ENCODE measurements around the gene SDHA. TPM values are rescaled to one million over a fixed set of nuclear protein-coding genes. Genes with fewer than 3 reads are reported as not detected.
"Not testable (repeated sequence)": the region's sequence is repeated elsewhere in the genome, so short reads cannot be mapped to it uniquely, and the experiment has no call there.

SDHA gene
- total RNA-seq, 4 donors from 2014 or later: 45.7 to 71.5 (median 54.9) TPM

DNA sequence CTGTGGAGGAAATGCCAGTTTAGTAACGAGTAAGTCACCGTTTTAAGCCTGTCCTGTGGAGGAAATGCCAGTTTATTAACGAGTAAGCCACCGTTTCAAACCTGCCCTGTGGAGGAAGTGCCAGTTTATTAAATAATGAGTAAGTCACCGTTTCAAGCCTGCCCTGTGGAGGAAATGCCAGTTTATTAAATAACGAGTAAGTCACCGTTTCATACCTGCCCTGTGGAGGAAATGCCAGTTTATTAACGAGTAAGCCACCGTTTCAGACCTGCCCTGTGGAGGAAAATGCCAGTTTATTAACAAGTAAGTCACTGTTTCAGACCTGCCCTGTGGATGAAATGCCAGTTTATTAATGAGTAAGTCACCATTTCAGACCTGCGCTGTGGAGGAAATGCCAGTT is 34.4 kb downstream of the SDHA start:
- Histone ChIP-seq H3K27ac (peak overlapping the region; percentile 57 to 85 (median 79)), H3K36me3 (peaks cover 15 to 94% (median 24%) of the 10 kb centered on the region in 3 donors), H3K4me3 (no peak overlapping the region), H3K27me3 (no peaks in the 10 kb centered on the region), H3K9me3 (no peaks in the 10 kb centered on the region), H3K4me1 (peaks cover 0 to 24% (median 3%) of the 10 kb centered on the region in 3 donors)
- intact Hi-C loops (cut with DNase I): no loop called here
- 18 to 23% methylated on average over 10 of the region's 10 CpGs for WGBS, 2 donors
- TF ChIP-seq POLR2A (IDR thresholded peaks at IDR 0.05): no peak
- TF ChIP-seq, protein P1, sequence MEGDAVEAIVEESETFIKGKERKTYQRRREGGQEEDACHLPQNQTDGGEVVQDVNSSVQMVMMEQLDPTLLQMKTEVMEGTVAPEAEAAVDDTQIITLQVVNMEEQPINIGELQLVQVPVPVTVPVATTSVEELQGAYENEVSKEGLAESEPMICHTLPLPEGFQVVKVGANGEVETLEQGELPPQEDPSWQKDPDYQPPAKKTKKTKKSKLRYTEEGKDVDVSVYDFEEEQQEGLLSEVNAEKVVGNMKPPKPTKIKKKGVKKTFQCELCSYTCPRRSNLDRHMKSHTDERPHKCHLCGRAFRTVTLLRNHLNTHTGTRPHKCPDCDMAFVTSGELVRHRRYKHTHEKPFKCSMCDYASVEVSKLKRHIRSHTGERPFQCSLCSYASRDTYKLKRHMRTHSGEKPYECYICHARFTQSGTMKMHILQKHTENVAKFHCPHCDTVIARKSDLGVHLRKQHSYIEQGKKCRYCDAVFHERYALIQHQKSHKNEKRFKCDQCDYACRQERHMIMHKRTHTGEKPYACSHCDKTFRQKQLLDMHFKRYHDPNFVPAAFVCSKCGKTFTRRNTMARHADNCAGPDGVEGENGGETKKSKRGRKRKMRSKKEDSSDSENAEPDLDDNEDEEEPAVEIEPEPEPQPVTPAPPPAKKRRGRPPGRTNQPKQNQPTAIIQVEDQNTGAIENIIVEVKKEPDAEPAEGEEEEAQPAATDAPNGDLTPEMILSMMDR (IDR thresholded peaks at IDR 0.05): no peak
- DNase-seq: no peak

DNA sequence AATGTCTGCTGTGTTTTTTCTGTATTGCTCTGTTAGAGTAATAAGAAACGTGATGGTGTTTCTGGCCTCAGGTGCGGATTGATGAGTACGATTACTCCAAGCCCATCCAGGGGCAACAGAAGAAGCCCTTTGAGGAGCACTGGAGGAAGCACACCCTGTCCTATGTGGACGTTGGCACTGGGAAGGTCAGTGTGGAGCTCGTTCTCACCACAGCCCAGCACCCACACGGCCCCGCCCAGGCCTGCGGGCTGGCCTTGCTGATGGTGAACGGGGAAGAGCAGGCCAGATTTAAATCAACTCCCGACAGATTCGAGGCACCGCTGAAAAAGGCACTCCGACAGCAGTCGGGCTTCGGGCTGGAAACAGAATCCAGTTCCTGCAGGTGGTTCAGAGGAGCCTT is 36.2 kb downstream of the SDHA start:
- intact Hi-C loops (cut with DNase I); DNase-seq; H3K9me3 ChIP-seq; H3K27me3 ChIP-seq; H3K27ac ChIP-seq; H3K4me3 ChIP-seq: not testable (repeated sequence)
- H3K36me3 ChIP-seq: peaks cover 14 to 93% (median 21%) of the 10 kb centered on the region in 3 donors
- WGBS, 2 donors: no CpG with 5 or more reads among the region's 15 CpGs
- H3K4me1 ChIP-seq: peaks cover 0 to 24% (median 3%) of the 10 kb centered on the region in 3 donors

DNA sequence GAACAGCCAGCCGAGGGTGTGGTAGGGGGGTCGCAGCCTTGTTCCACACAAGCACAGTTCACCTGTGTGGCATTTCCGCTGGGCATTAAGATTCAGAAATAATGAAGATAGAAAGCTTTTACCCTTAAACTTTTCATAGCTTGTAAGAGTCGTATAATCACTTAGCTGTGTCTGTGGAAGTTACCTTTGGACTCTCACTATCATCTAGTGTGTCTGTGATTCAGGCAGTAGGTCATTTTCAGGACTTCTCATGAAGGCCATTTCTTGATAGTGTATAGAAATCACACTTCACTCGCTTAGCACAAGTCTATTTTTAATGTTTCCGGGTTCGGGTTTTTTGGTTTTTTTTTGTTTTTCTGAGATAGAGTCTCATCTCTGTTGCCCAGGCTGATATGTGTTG is 37.0 kb downstream of the SDHA start:
- H3K27ac ChIP-seq; DNase-seq; H3K27me3 ChIP-seq; intact Hi-C loops (cut with DNase I); H3K9me3 ChIP-seq; H3K4me3 ChIP-seq: not testable (repeated sequence)
- WGBS, 2 donors: 92 to 94% methylated on average over 5 to 7 of the region's 7 CpGs
- peaks cover 14 to 85% (median 21%) of the 10 kb centered on the region in 3 donors for H3K36me3 ChIP-seq
- peaks cover 0 to 24% (median 3%) of the 10 kb centered on the region in 3 donors for H3K4me1 ChIP-seq

DNA sequence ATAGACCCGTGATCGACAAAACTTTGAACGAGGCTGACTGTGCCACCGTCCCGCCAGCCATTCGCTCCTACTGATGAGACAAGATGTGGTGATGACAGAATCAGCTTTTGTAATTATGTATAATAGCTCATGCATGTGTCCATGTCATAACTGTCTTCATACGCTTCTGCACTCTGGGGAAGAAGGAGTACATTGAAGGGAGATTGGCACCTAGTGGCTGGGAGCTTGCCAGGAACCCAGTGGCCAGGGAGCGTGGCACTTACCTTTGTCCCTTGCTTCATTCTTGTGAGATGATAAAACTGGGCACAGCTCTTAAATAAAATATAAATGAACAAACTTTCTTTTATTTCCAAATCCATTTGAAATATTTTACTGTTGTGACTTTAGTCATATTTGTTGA is 38.2 kb downstream of the SDHA start:
- intact Hi-C loops (cut with DNase I); DNase-seq; H3K27ac ChIP-seq; H3K4me3 ChIP-seq; H3K9me3 ChIP-seq; H3K27me3 ChIP-seq: not testable (repeated sequence)
- peaks cover 0 to 22% (median 3%) of the 10 kb centered on the region in 3 donors for H3K4me1 ChIP-seq
- H3K36me3 ChIP-seq: peaks cover 14 to 77% (median 21%) of the 10 kb centered on the region in 3 donors
- WGBS, 2 donors: 95 to 97% methylated on average over 8 of the region's 8 CpGs

DNA sequence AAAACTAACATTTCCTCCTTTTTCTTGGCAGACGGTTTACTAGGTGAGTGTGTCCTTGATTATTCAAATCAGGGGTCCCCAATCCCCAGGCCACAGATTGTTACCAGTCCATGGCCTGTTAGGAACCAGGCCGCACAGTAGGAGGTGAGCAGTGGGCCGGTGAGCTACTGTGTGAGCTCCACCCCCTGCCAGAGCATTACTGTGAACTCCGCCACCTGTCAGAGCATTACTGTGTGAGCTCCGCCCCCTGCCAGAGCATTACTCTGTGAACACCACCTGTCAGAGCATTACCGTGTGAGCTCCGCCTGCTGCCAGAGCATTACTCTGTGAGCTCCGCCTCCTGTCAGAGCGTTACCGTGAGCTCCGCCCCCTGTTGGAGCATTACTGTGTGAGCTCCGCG is 39.0 kb downstream of the SDHA start:
- Histone ChIP-seq H3K4me1 (peaks cover 0 to 15% (median 3%) of the 10 kb centered on the region in 3 donors), H3K27me3 (no peaks in the 10 kb centered on the region), H3K27ac (no peak overlapping the region), H3K4me3 (no peak overlapping the region), H3K9me3 (peaks cover 0 to 6% (median 4%) of the 10 kb centered on the region in 3 donors), H3K36me3 (peaks cover 14 to 72% (median 21%) of the 10 kb centered on the region in 3 donors)
- intact Hi-C loops (cut with DNase I): no loop called here
- DNase-seq: no peak
- 97 to 99% methylated on average over 9 of the region's 13 CpGs for WGBS, 2 donors
- TF ChIP-seq, protein P1 (IDR thresholded peaks at IDR 0.05): no peak
- TF ChIP-seq POLR2A (IDR thresholded peaks at IDR 0.05): no peak

DNA sequence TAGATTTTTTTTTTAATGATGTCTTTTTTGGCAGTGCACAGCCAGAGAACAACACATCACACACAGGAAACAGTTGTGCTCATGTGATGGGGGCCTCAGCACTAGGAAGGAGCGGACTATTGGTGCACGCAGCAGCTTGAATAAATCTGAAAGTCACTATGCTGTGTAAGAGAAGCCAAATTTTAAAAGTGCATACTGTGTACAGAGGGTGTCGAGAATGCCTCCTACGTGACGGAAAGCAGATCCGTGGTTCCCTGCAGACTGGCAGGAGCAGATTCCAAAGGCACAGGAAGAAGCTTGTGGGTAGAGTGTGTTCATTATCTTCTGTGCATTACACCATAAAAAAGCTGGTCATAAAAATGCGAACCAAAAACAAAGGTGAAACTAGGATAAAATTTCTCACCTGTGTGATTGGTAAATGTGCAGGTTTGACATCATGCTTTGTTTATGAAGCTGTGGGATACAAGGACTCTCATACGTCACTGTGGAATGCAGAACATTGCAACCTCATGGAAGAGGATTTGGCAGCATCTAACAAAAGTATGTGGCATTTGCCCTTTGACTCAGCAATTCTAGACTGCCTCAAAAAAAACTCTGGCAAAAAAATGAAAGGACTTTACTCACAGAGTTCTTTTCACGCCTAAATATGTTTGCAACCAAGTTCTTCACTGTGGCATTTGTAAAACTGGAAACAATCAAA is 45.3 kb downstream of the SDHA start:
- H3K4me3 ChIP-seq; H3K9me3 ChIP-seq; intact Hi-C loops (cut with DNase I); H3K27me3 ChIP-seq; H3K4me1 ChIP-seq; DNase-seq: not testable (repeated sequence)
- Histone ChIP-seq H3K36me3 (peaks cover 0 to 45% (median 2%) of the 10 kb centered on the region in 3 donors), H3K27ac (peak overlapping the region in 2 of 4 donors; percentile 34 to 59)
- WGBS, 2 donors: 69 to 77% methylated on average over 9 of the region's 9 CpGs

DNA sequence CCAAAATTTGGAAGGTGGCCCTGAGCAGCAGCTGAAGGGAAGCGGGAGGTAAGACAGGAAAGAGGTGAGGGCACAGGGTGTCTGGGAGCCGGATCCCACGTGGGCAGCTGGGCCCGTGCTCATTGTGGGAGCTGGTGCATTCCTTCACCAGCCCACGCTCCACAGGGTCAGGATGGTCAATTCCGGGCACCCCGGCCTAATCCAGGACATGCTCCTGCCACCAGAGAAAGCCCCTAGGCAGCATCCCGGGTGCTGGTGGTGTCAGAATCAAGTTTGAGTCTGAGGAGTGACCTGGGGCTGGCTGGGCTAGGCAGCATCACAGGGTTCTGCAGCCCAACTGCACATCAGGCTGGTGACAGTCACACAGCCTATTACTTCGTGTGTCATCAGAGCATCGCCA is 46.2 kb downstream of the SDHA start:
- Histone ChIP-seq H3K27me3 (no peaks in the 10 kb centered on the region), H3K4me1 (peaks cover 0 to 6% (median 0%) of the 10 kb centered on the region in 3 donors), H3K27ac (peak overlapping the region; percentile 4 to 59 (median 32)), H3K36me3 (peaks cover 0 to 36% (median 0%) of the 10 kb centered on the region in 3 donors), H3K9me3 (no peaks in the 10 kb centered on the region), H3K4me3 (no peak overlapping the region)
- WGBS, 2 donors: 88 to 90% methylated on average over 5 to 6 of the region's 10 CpGs
- DNase-seq: no peak
- TF ChIP-seq, protein P1 (IDR thresholded peaks at IDR 0.05): no peak
- intact Hi-C loops (cut with DNase I): no loop called here

DNA sequence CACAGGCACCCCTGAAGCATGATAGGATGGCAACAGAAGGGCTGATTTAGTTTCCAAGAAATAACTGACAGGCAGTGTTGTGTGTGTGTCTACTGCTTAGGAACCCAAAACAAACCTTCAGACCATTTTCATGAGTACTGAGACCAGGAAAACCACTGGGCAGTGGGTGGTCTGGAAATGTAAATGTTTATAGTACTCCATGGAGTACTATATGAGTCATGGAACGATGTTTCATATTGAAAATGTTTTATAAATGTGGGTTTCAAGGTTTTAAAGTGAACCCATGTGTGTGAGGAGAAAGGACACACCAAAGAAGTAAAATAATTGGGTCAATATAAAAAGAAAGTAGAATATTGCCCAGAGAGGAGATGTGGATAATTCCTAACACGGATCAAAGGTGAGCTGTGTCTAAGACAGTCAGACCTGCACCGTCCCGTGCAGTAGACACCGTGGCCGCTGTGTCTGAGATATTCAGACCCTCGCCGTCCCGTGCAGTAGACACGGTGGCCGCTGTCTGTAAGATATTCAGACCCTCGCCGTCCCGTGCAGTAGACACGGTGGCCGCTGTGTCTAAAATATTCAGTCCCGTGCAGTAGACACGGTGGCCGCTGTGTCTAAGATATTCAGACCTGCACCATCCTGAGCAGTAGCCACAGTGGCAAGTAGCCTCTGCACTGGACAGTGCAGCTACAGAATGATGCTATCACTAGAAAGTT is 48.3 kb downstream of the SDHA start:
- Histone ChIP-seq H3K36me3 (peaks cover 0 to 32% (median 0%) of the 10 kb centered on the region in 3 donors), H3K4me1 (peaks cover 0 to 12% (median 0%) of the 10 kb centered on the region in 3 donors)
- H3K27ac ChIP-seq; H3K4me3 ChIP-seq; intact Hi-C loops (cut with DNase I); H3K9me3 ChIP-seq; DNase-seq; H3K27me3 ChIP-seq: not testable (repeated sequence)
- 90% methylated on average over 14 of the region's 19 CpGs for WGBS, 2 donors
